HCT116 (cell line): ENCODE data around the gene CCM2. TPM values are rescaled to one million over a fixed set of nuclear protein-coding genes. Genes with fewer than 3 reads are reported as not detected.

Experiments used
- ATAC-seq: fragments of 200-7000 bp; cut with Tn5 transposase; 2 replicates; pipeline ENCODE4 v1.9.1; 2020; ENCODE audit warnings: mild to moderate bottlenecking, moderate library complexity
- BruUV-seq: library from RNA; stranded (reverse); fragments of 400-500 nt; replicated peaks from 2 replicates; lab custom pipeline; 2021; lab: Mats Ljungman, UMichigan
- CTCF ChIA-PET: fragments of 300-600 bp; sonication (Branson Sonifier 250); formaldehyde crosslinking; loops from one replicate; lab custom pipeline; 2021; ENCODE audit warnings: antibody characterized with exemption; lab: Charles Lee
- POLR2A ChIA-PET: fragments of 300-600, 350-600 bp; sonication (Branson Sonifier 250); formaldehyde crosslinking; loops from one replicate; lab custom pipeline; 2021; ENCODE audit warnings: antibody characterized with exemption; lab: Charles Lee
- RAD21 ChIA-PET, 2 experiments: fragments of 300-600 bp; sonication (Branson Sonifier 250); formaldehyde crosslinking; loops; one replicate each; lab custom pipeline; 2023; ENCODE audit warnings: low total read pairs in 2 of 2; ENCODE audit not compliant: uncharacterized antibody in 2 of 2, unreplicated experiment in 2 of 2, low non-redundant PET in 1 of 2; lab: Charles Lee
- DNase-seq: peaks from one replicate; pipeline ENCODE4 v3.0.0-alpha.2; 2010; ENCODE audit warnings: low read depth, low spot score
- H2AFZ ChIP-seq: fragments of 200-600 bp; shearing (Covaris generic), sonication (generic); 2 replicates; pipeline ENCODE4 v1.6.1; 2017; ENCODE audit warnings: low read depth, mixed run types, mixed read lengths, antibody characterized with exemption, low read length; ENCODE audit not compliant: poor library complexity, severe bottlenecking
- H3K27ac ChIP-seq: 2 replicates; pipeline ENCODE4 v1.5.1; 2012; ENCODE audit warnings: low read depth, low read length
- H3K27me3 ChIP-seq: fragments of 200-600 bp; sonication (generic); 2 replicates; pipeline ENCODE4 v1.6.1; 2016; ENCODE audit warnings: mixed run types, low read length, mixed read lengths; ENCODE audit not compliant: insufficient read depth
- H3K36me3 ChIP-seq, 2 experiments: fragments of 200-500 bp in 1 of 2; fragments of 200-600 bp in 1 of 2; sonication (Bioruptor generic) in 1 of 2; sonication (generic) in 1 of 2; 2 replicates each; pipeline versions ENCODE4 v1.5.1 to v1.6.1; 2014 to 2016; ENCODE audit warnings: low read length in 2 of 2, inconsistent platforms in 1 of 2, mixed read lengths in 1 of 2, mixed run types in 1 of 2; ENCODE audit not compliant: insufficient read depth in 2 of 2, control insufficient read depth in 1 of 2
- H3K4me1 ChIP-seq, 2 experiments: fragments of 200-600 bp in 1 of 2; sonication (generic) in 1 of 2; 2 replicates each; pipeline versions ENCODE4 v1.5.1 to v1.6.1; 2012 to 2017; ENCODE audit warnings: low read length in 2 of 2, inconsistent platforms in 1 of 2, mild to moderate bottlenecking in 1 of 2, mixed read lengths in 1 of 2, mixed run types in 1 of 2, moderate library complexity in 1 of 2; ENCODE audit not compliant: insufficient read depth in 2 of 2, control insufficient read depth in 1 of 2
- H3K4me2 ChIP-seq: fragments of 200-600 bp; sonication (generic); 2 replicates; pipeline ENCODE4 v1.6.1; 2017; ENCODE audit warnings: mixed run types, low read length, mixed read lengths
- H3K4me3 ChIP-seq, 2 experiments: fragments of 200-600 bp in 1 of 2; sonication (generic) in 1 of 2; replicated peaks in 1 of 2; 2 replicates each; pipeline ENCODE4 v1.5.1; 2011 to 2016; ENCODE audit warnings: low read length in 2 of 2, control low read depth in 1 of 2, low read depth in 1 of 2, mild to moderate bottlenecking in 1 of 2, mixed read lengths in 1 of 2, mixed run types in 1 of 2
- H3K79me2 ChIP-seq: fragments of 200-600 bp; sonication (generic); 2 replicates; pipeline ENCODE4 v1.6.1; 2017; ENCODE audit warnings: mild to moderate bottlenecking, mixed run types, low read length, moderate library complexity, mixed read lengths; ENCODE audit not compliant: insufficient read depth
- H3K9ac ChIP-seq: fragments of 200-600 bp; sonication (generic); 2 replicates; pipeline ENCODE4 v1.6.1; 2016; ENCODE audit warnings: low read length, mixed read lengths
- H3K9me2 ChIP-seq: fragments of 200-600 bp; sonication (generic), shearing (Covaris generic); 2 replicates; pipeline ENCODE4 v1.6.1; 2017; ENCODE audit warnings: mixed run types, mild to moderate bottlenecking, moderate library complexity; ENCODE audit not compliant: insufficient read depth
- H3K9me3 ChIP-seq, 2 experiments: fragments of 200-500 bp in 1 of 2; fragments of 200-600 bp in 1 of 2; sonication (Bioruptor generic) in 1 of 2; sonication (generic) in 1 of 2; 2 replicates each; pipeline ENCODE4 v1.6.1; 2014 to 2017; ENCODE audit warnings: low read length in 2 of 2, mixed read lengths in 2 of 2, inconsistent platforms in 1 of 2, low read depth in 1 of 2, mild to moderate bottlenecking in 1 of 2, mixed run types in 1 of 2, moderate library complexity in 1 of 2; ENCODE audit not compliant: control insufficient read depth in 1 of 2, insufficient read depth in 1 of 2
- H4K20me1 ChIP-seq: fragments of 200-600 bp; sonication (generic), shearing (Covaris generic); 2 replicates; pipeline ENCODE4 v1.6.1; 2017; ENCODE audit warnings: mixed run types, mild to moderate bottlenecking, moderate library complexity; ENCODE audit not compliant: insufficient read depth
- CBX3 ChIP-seq: IDR thresholded peaks from 2 replicates; pipeline ENCODE4 v1.6.1; 2012; ENCODE audit warnings: low read depth
- CEBPB ChIP-seq: IDR thresholded peaks from 2 replicates; pipeline ENCODE4 v1.6.1; 2012; ENCODE audit warnings: low read depth
- EZH2 ChIP-seq: fragments of 200-600 bp; sonication (generic); IDR thresholded peaks from 2 replicates; pipeline ENCODE4 v1.6.1; 2017; ENCODE audit warnings: antibody characterized with exemption, mixed run types
- FOSL1 ChIP-seq: IDR thresholded peaks from 2 replicates; pipeline ENCODE4 v1.6.1; 2012; ENCODE audit warnings: low read depth
- JUND ChIP-seq: IDR thresholded peaks from 2 replicates; pipeline ENCODE4 v1.6.1; 2012
- POLR2A ChIP-seq: IDR thresholded peaks from 2 replicates; pipeline ENCODE4 v1.7.0; 2011; ENCODE audit warnings: borderline replicate concordance; ENCODE audit not compliant: insufficient read depth, insufficient read length; ENCODE audit errors: extremely low read depth
- RAD21 ChIP-seq: IDR thresholded peaks from 2 replicates; pipeline ENCODE4 v1.6.1; 2012; ENCODE audit warnings: low read depth, mild to moderate bottlenecking
- SIN3A ChIP-seq: IDR thresholded peaks from 2 replicates; pipeline ENCODE4 v1.6.1; 2012; ENCODE audit warnings: low read depth
- SP1 ChIP-seq: IDR thresholded peaks from 2 replicates; pipeline ENCODE4 v1.6.1; 2012; ENCODE audit warnings: low read depth
- ZFX ChIP-seq: fragments of 450-650 bp; IDR thresholded peaks from 2 replicates; pipeline ENCODE4 v1.6.1; 2017
- ZNF274 ChIP-seq: fragments of 200-500 bp; sonication (Bioruptor generic); IDR thresholded peaks from 2 replicates; pipeline ENCODE4 v1.6.1; 2014; ENCODE audit warnings: mild to moderate bottlenecking, low read depth, low read length, inconsistent platforms
- intact Hi-C: fragments of 100-400 bp; cut with micrococcal nuclease; formaldehyde crosslinking; loops from 2 replicates; pipeline ENCODE4 v1.10.0; 2022
- total RNA-seq: library from RNA; stranded (reverse); gene quantifications from one replicate; pipeline ENCODE4 v1.2.1, GENCODE V29; 2021; ENCODE audit not compliant: unreplicated experiment
- TF ChIP-seq, protein P1 (sequence below), 3 experiments: fragments of 200-600 bp in 1 of 3; sonication (generic) in 1 of 3; IDR thresholded peaks in 2 of 3; conservative IDR thresholded peaks in 1 of 3; 2 replicates each; pipeline ENCODE4 v1.5.1; 2012 to 2017; ENCODE audit warnings: low read depth in 2 of 3, low read length in 2 of 3, antibody characterized with exemption in 1 of 3, borderline replicate concordance in 1 of 3, control low read depth in 1 of 3, mild to moderate bottlenecking in 1 of 3, mixed read lengths in 1 of 3, mixed run types in 1 of 3, moderate library complexity in 1 of 3; ENCODE audit not compliant: insufficient read depth in 1 of 3

Gene CCM2
- total RNA-seq, 1 experiment from 2014 or later = 34.4 TPM

DNA sequence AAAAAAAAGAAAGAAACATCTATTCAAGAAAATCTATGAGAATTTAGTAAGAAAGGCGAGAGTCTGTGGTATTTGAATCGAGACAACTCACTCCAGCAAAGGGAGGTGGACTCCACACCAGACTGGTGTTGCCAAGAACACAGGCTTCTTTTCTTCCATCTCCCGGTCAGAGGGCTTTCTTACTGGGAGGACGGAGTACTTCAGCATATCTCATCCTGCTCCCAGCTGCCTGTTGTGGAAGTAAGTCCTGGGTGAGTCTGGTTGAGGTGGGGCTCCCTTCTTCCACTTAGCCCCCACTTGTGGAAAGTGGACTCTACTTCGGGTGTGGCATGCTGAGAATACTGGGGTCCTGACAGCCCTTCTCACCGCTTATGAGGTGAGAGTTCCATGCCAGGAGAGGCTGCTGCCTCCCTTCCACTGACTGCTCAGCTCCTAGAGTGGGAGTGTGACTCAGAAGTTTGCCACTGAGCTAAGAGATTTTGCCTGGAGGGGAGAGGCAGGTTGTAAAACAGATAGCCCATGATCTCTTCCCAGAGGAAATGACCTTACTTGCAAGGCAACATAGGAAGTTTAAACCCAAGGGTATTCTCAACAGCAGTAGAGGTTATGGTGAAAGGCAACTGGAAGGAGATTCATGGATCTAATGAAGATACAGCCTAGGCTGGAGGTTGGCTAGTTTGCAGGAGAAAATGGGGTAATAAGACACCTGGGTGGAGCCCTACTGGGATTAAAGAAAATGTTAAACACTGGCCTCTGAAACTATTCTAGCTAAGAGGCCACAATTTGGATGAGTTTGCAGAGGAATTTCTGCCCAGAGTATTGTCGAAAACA is 92.3 kb downstream of the CCM2 start:
- H3K4me2 ChIP-seq = peak overlapping the region; percentile 49
- BruUV-seq = no TSS peak
- H3K4me3 ChIP-seq = no peak overlapping the region
- no peaks in the 10 kb centered on the region for H3K9me2 ChIP-seq
- H4K20me1 ChIP-seq = no peaks in the 10 kb centered on the region
- ChIA-PET RAD21 (no interaction called here), POLR2A (interaction anchor here (1.5 kb wide), 1 partner anchor 18 kb away, joined by 3 read pairs; no protein-coding TSS in a partner anchor), CTCF (no interaction called here)
- peak; percentile 78 for ATAC-seq
- H2AFZ ChIP-seq = peak overlapping the region; percentile 19
- 0 out of 4 replicates have a peak, but pooled peaks cover 0 to 3% of the 10 kb centered on the region in 2 experiments for H3K9me3 ChIP-seq
- H3K27ac ChIP-seq = no peak overlapping the region
- DNase-seq = no peak
- H3K27me3 ChIP-seq = no peaks in the 10 kb centered on the region
- no peak overlapping the region for H3K9ac ChIP-seq
- peaks cover 8 to 14% of the 10 kb centered on the region in 2 experiments for H3K4me1 ChIP-seq
- no peaks in the 10 kb centered on the region for H3K36me3 ChIP-seq
- no peak for TF ChIP-seq RAD21
- no peak for TF ChIP-seq POLR2A
- no peak for TF ChIP-seq SP1
- no peak for TF ChIP-seq FOSL1
- TF ChIP-seq, protein P1, sequence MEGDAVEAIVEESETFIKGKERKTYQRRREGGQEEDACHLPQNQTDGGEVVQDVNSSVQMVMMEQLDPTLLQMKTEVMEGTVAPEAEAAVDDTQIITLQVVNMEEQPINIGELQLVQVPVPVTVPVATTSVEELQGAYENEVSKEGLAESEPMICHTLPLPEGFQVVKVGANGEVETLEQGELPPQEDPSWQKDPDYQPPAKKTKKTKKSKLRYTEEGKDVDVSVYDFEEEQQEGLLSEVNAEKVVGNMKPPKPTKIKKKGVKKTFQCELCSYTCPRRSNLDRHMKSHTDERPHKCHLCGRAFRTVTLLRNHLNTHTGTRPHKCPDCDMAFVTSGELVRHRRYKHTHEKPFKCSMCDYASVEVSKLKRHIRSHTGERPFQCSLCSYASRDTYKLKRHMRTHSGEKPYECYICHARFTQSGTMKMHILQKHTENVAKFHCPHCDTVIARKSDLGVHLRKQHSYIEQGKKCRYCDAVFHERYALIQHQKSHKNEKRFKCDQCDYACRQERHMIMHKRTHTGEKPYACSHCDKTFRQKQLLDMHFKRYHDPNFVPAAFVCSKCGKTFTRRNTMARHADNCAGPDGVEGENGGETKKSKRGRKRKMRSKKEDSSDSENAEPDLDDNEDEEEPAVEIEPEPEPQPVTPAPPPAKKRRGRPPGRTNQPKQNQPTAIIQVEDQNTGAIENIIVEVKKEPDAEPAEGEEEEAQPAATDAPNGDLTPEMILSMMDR (IDR thresholded peaks at IDR 0.05 in 2 of 3, conservative IDR thresholded peaks at IDR 0.05 in 1 of 3; ENCODE audit: borderline replicate concordance in 1 of 3, insufficient read depth in 1 of 3, low read depth in 2 of 3, low read length in 2 of 3) = no peak
- no peak for TF ChIP-seq ZNF274
- H3K79me2 ChIP-seq = no peaks in the 10 kb centered on the region
- intact Hi-C loops = no loop called here

DNA sequence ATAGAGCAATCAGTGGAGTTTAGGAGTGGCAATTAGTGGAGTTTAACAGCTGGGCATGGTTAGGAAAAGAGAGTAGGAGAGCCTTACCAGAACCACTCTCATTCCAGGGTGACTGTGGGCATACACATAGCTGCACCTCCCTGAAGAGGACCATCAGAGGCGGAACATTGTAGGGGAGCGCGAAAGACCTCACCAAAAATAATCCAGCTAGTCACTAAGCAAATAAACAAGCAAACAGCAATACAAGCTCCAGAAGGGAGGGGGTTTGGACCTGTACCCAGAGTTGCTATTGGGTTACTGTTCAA is 92.9 kb downstream of the CCM2 start:
- Histone ChIP-seq H2AFZ (peak overlapping the region; percentile 19), H3K79me2 (no peaks in the 10 kb centered on the region), H3K9me3 (0 out of 4 replicates have a peak, but pooled peaks cover 0 to 3% of the 10 kb centered on the region in 2 experiments), H3K9me2 (no peaks in the 10 kb centered on the region), H3K27me3 (no peaks in the 10 kb centered on the region), H3K9ac (no peak overlapping the region), H3K4me2 (peak overlapping the region; percentile 49), H3K36me3 (no peaks in the 10 kb centered on the region), H3K4me3 (no peak overlapping the region), H4K20me1 (no peaks in the 10 kb centered on the region), H3K4me1 (peaks cover 8 to 14% of the 10 kb centered on the region in 2 experiments), H3K27ac (no peak overlapping the region)
- CTCF ChIA-PET = no interaction called here
- ATAC-seq (peak; percentile 46), DNase-seq (no peak)
- TF ChIP-seq CEBPB = no peak
- no peak for TF ChIP-seq EZH2
- no peak for TF ChIP-seq CBX3
- TF ChIP-seq ZFX = no peak
- TF ChIP-seq JUND = no peak
- TF ChIP-seq SIN3A = no peak
- BruUV-seq = no TSS peak
- POLR2A ChIA-PET = interaction anchor here (1.5 kb wide), 1 partner anchor 18 kb away, joined by 3 read pairs; no protein-coding TSS in a partner anchor
- RAD21 ChIA-PET = no interaction called here
- intact Hi-C loops = no loop called here
